GM19455 (cell line): ENCODE measurements around the gene SMPDL3B.

ENCODE experiments used
- ATAC-seq: cut with Tn5 transposase; IDR thresholded peaks from one replicate; pipeline ENCODE4 v1.9.1; 2021; ENCODE audit not compliant: unreplicated experiment

SMPDL3B gene

GRCh38 chr1:27940297-27940696 is 5.5 kb downstream of the SMPDL3B start:
- no peak for ATAC-seq

- ATAC-seq, result no peak
These were observed 6.2 kb downstream of the SMPDL3B start for GRCh38 chr1:27940870-27941560.

GRCh38 chr1:27941671-27942540 is 7.1 kb downstream of the SMPDL3B start:
- no peak for ATAC-seq

GRCh38 chr1:27945020-27945419 is 10.2 kb downstream of the SMPDL3B start:
- no peak for ATAC-seq

- no peak for ATAC-seq
These were observed 14.2 kb downstream of the SMPDL3B start for GRCh38 chr1:27949027-27949426.

GRCh38 chr1:27951396-27951795 is 16.6 kb downstream of the SMPDL3B start:
- no peak for ATAC-seq

GRCh38 chr1:27952147-27952546 is 17.3 kb downstream of the SMPDL3B start:
- ATAC-seq, result no peak

- ATAC-seq, result no peak
These were observed 19.4 kb downstream of the SMPDL3B start for GRCh38 chr1:27954186-27954585.

GRCh38 chr1:27955076-27955475 is 20.3 kb downstream of the SMPDL3B start:
- no peak for ATAC-seq

GRCh38 chr1:27956761-27957160 is 22.0 kb downstream of the SMPDL3B start:
- no peak for ATAC-seq

- no peak for ATAC-seq
These were observed 22.9 kb downstream of the SMPDL3B start for GRCh38 chr1:27957655-27958054.

- no peak for ATAC-seq
These were observed 23.7 kb downstream of the SMPDL3B start for GRCh38 chr1:27958513-27958912.

- peak; percentile 91 for ATAC-seq
These were observed 25.2 kb downstream of the SMPDL3B start, which contains the start of gene XKR8 for GRCh38 chr1:27959792-27960603. TSS of gene XKR8 (plus strand) at chr1:27959973. CDS start at chr1:27960070, 97 bp downstream.

GRCh38 chr1:27960762-27961645 is 26.2 kb downstream of the SMPDL3B start:
- ATAC-seq, result no peak

- ATAC-seq, result no peak
These were observed 26.9 kb downstream of the SMPDL3B start for GRCh38 chr1:27961646-27962221.

- ATAC-seq, result no peak
These were observed 28.6 kb downstream of the SMPDL3B start for GRCh38 chr1:27963393-27963792.

- ATAC-seq, result no peak
These were observed 31.8 kb downstream of the SMPDL3B start for GRCh38 chr1:27966402-27967105.

GRCh38 chr1:27967106-27967883 is 32.5 kb downstream of the SMPDL3B start:
- no peak for ATAC-seq
